Measurements from ENCODE around the gene NBPF3.

DNA sequence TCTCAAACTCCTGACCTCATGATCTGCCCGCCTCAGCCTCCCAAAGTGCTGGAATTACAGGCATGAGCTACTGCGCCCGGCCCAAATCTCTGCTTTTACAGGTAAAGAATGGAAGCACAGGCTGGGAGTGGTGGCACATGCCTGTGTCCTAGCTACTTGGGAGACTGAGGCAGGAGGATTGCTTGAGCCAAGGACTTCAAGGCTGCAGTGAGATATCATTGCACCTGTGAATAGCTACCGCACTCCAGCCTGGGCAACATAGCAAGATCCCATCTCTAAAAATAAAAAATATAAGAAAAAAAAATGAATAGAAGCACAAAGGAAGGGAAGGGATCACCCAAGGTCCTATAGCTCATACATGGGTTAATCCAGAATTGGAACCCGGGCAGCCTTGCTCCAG is 84.3 kb downstream of the NBPF3 start:
- TF ChIP-seq, protein P1, sequence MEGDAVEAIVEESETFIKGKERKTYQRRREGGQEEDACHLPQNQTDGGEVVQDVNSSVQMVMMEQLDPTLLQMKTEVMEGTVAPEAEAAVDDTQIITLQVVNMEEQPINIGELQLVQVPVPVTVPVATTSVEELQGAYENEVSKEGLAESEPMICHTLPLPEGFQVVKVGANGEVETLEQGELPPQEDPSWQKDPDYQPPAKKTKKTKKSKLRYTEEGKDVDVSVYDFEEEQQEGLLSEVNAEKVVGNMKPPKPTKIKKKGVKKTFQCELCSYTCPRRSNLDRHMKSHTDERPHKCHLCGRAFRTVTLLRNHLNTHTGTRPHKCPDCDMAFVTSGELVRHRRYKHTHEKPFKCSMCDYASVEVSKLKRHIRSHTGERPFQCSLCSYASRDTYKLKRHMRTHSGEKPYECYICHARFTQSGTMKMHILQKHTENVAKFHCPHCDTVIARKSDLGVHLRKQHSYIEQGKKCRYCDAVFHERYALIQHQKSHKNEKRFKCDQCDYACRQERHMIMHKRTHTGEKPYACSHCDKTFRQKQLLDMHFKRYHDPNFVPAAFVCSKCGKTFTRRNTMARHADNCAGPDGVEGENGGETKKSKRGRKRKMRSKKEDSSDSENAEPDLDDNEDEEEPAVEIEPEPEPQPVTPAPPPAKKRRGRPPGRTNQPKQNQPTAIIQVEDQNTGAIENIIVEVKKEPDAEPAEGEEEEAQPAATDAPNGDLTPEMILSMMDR (conservative IDR thresholded peaks at IDR 0.05; ENCODE audit: low read depth in 2 of 2) = no peak
- no peak for TF ChIP-seq POLR2AphosphoS5 (IDR thresholded peaks at IDR 0.05; ENCODE audit: low read depth)
